Stimulated activated CD8-positive, alpha-beta memory T cell treated with anti-CD3 and anti-CD28 coated beads, Interleukin-7, amount 100 ng/mL, for 24 hours (primary cell): ENCODE data around the gene PSMA5.
A peak's percentile ranks its signal among the peaks of the same experiment; 100 is the strongest.
"Not testable (repeated sequence)": the region's sequence is repeated elsewhere in the genome, so short reads cannot be mapped to it uniquely, and the experiment has no call there.

ENCODE experiments used
- DNase-seq: peaks from one replicate; pipeline ENCODE4 v3.0.0-alpha.2; 2020; ENCODE audit warnings: low read depth

Gene PSMA5

DNA sequence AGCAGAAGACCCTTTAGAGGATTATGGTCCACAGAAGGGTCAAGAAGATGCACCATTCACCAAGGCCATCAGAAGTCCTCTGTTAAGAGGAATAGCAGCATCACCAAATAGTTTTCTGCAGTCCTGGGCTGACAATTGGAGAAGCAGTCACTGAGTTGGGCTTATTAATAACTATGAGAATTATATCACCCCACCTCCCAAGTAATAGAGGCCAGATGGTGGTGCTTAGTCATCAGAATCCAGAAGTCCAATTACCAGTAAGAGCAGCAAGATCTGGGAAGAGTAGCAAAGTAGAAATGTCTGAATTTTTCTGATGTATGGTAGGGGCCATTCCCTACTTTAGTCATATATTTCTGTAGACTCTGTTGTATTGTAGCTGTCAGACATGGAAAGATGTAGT is 6.1 kb upstream of the PSMA5 start:
- no peak for DNase-seq

DNA sequence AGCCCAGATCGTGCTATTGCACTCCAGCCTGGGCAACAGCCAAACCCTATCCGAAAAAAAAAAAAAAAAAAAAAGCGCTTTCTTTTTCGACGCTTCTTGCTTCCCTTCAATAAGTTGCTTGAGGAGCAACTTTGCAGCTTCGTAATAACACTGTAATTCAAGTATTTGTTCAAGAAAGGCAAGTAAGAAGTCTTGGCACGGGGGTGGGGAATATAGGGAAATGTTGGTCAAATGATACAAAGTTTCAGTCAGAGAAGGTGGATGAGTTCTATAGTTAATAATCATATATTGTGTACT is 871 bp upstream of the PSMA5 start:
- no peak for DNase-seq

DNA sequence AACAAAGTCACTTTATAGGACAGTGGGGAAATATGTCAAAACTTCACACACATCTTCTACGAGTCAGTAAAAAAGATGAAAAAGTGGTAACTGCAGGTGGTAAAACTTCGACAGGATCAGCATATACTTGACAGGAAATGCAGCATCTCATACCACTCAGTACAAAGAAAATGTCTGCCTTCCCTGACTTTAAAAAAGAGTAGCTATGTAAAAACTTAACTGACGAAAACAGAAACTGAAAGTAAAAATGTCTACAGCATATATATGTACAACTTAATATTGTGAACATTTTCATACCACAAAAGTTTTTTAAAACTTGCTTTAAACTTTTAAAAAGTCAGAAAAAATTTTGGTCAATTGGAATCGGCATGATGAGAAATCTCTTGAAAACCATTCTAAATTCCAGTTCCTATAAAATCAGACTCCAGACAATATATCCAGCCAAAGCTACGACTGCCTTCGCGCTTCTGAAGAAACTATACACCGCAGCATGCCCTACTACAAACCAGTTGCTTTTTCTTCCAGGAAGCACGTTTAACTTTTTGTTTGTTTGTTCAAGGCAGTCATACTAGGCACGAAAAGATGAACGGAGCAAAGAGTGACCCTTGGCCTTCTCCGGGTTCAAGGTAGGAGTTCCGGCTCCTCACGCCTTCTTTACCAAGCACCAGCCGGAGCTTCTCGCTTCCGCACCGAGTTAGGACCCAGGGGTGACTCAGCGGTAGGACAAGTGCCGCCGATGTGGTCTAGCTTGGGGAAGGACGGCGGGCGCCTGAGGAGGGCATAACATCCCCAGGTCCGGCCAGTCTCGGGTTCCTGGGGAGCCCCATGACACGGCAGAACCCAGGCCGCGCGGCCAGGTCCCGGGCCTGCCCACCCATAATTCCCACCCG is 612 bp downstream of the PSMA5 start:
- DNase-seq = peak; percentile 38

DNA sequence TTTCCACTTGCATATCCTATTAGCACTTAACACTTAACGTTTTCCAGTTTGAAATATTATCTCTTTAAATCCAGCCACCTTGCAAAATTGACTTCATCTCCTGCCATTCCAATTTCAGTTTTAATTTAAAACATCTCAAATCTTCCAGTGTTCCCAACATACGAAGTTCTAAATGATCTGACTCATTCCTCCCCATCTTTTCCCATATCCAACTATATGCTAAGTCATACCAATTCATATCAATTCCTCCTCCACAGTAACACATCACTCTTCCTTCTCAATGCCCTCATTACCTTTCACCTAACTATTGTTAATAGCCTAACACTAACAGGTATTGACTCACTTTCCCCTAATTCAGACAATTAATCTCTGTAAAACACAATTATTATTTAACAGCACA is 2.8 kb downstream of the PSMA5 start:
- no peak for DNase-seq

DNA sequence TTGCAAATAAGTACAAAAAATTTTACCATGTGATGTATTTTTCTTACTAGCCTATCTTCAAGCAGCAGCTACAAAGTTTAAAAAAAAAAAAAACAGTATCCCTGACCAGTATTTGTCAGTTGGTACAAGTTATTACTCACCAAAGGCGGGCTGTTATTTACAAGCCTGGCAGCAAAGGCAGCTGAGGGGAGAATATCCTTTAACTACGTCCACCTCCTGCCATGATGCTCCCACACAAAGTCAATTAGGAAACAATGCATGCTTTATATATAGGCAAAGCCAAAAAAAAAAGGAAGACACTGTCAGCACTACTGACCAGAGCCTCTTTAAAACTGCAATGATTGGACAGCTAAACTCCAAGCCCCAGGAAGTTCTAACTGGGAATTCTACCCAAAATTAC is 13.7 kb downstream of the PSMA5 start:
- no peak for DNase-seq

DNA sequence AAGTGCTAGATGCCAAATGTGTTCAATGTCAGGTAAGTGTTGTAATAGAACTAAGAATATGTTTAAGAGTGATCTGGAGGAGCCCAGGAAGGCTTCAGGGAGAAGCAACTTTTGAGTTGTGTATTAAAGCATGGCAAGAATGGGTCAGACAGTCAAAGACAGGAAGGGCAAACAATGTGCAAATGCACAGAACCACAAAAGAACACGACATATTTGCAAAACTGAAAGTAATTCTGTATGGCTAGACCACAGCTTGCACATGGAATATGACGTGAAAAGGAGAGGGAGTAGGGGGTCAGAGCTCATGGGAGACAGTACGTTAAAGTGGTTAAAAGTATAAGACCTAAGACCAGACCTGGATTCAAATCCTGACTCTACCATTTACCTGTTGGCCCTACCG is 21.4 kb downstream of the PSMA5 start:
- no peak for DNase-seq

DNA sequence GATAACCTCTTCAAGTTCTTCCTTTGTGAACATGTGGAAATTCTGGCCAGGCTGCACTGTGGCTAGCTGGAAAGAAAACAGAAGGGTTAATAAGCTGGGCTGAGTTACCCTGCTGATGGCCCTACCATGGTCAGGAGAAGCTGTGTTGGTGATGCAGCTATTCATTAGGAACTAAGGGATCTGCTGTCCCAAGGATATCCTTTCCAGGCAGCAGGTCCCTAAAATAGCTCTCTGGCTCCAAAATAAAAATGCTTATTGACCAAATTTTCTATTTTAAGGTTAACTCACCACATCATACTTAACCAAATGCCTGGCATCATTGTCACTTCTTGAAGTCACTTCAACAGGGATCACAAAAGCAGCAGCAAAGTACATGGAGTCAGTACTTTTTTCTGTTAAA is 24.2 kb downstream of the PSMA5 start:
- DNase-seq = no peak

DNA sequence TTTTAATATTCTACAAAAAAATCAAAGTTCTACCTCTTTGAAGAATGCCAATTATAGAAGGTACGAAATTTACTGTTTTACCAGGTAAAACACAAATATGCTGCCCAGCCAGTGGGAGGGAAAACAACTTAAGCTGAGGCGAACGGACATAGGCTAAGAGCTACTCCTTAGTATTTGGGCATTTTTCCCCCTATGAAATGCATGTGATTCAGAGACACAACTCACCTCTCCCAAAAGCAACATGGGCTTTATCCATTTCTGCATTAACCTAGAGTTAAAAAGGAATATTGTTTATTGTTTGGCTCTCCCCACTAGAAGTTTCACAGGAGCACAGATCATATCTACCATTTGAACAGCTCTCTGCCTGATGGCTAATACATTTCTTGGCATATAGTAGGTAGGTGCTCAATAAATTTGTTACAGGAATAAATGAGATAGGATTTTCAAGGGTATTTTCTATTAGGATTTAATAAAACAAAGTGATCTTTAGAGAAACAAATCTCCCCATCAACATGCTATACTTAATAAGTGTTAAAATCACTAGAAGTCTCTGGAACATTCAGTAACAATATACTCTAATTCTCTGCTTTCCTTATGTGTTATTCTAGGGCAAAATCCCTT is 26.1 kb downstream of the PSMA5 start:
- DNase-seq = no peak

DNA sequence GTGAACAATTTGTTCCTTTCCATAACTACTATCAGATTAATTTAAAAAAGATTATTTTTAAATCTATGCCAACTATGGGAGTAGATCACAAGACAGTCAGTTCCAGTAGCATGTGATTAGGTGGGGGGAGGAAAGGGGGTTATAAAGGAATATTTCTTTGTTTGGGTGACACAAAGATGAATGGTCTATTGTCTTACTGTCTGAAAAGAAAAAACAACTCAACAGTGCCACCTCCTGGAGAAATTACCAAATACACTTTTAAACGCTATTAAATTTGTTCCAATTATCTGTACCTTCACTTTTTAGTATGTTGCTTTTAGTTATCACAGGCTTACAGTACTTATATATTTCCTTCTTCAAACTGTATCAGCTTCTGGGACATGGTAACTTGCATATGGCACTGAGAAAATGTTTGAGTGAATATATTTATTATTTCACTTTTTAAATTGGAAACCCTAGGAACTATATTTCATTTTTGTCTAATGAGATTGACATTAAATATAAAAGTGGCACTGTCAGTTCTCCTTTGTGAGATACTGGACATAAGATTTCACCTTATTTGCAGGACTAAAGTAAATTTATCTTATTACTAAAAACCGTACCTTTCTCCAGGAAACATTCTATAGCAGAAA is 26.8 kb downstream of the PSMA5 start:
- DNase-seq = no peak

DNA sequence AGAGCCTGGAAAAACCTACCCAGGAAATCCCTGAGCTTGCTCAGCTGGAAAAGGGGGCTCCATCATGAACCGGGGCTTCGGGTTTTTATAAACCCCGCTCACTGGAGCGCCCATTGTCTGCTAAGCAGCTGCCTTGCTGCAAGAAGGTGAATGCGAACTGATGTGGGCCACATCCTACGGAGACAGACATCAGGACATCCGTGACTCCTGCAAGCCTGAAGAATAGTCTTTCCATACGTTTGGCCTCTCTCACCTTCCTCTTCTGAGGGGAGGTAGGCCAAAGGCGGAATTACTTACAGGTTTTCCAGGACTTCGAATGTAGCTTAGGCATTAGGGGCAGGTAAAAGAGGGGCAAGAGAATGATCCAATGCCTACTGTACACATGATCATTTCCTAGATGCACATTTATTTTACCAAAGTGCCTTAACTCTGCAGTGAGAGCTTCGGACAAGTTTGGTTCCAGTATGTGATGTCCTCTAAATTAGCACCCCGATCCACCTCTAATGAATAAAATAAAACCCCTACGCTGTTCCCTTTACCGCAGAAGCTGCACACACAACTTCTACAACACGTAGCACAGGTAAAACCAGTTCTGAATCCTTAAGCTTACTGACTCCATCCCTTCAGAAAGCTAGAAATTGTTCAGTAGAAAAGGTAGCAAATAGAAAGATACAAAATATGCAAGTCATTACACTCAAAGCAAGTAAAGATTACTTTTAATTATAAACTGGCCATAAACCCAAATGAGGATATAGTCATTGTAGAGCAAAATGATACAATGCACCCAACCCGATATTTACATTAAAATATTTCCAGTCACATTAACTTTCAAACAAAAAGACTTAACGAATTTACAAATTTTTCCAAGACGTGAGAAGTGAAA is 27.7 kb downstream of the PSMA5 start:
- no peak for DNase-seq

DNA sequence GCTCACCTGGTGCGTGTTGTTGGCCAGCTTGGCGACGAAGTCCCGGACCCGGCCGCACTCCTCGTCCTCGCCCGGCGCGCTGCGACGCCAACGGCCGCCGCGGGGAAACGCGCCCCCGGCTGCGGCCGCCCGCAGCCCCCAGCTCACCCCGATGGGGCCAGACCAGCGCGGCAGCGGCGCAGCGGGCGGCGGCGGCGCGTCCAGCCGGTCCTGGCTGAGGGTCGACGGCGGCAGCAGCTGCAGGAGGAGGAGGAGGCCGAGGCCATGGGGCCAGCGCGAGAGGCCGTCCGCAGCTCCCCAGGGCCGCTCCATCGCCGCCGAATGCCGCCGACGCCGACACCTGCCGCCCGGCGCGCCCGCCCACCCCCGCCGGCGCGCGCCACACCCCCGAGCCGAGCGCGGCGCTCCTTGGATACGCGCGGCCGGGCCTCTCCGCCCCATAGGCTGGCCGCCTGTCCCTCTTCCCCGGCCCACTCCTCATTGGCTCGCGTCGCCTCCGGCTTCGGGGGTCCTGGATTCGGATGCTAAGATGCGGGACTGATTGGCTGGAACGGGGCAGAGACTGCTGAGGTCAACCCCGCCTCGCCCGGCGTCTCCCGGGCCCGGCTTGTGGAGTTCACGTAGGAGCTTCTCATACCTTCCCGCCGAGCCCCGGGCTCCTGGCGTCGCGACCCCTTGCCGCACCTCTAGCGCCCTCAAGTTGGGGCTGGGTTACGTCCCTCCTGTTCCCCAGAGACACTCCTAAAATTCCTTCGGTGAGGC is 28.5 kb downstream of the PSMA5 start, which contains the start of gene SORT1:
TSS of gene SORT1 (minus strand) at position 338 of the 762 bp plus-strand sequence. CDS start at position 312, 26 bp downstream.
- DNase-seq = peak; percentile 35

DNA sequence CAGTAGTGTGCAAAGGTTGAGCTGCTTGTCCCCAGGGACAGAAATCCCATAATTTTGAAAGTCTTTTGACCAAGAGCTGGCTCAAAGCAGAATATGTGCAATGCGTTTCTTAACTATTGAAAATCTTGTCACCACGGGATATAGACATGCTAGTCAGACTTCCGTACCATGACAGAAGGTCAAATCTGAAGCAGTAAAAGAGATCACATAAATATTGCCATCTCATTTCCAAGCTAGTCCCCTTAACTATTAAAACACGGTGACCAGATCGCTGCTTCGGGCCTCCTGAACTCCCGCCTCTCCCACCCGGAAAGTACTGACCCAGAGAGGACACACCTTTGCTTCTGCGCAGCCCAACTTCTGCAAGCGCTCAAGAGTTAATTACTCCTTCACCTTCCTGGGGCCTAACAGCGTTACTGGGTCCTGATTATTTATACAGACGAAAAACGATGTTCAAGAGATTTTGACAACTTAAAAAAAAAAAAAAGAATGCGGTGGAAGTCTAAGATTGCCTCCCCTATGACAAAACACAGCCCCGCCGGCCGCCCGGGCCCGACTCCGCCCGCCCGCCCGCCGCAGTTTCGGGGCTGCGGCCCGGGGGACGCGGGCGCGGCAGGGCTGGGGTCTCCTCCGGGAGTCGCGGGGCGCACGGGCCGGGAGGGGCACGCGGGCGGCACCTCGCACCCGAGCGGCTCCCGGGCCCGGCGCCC is 29.2 kb downstream of the PSMA5 start:
- DNase-seq = no peak

DNA sequence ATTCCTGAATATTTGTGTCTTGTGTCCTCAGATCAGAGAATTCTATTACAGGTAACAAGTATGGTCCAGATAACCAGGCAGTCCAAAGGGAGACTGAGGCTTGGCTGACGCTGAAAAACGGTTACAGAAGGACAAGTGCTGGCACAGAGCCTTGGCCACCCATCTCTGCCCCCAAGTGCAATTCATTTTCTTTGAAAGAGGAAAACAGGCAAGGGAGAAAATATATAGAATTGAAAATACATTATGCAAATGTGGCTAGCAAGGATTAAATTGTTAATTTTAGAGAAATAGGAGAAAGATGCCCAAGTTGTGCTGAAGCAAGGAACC is 29.8 kb downstream of the PSMA5 start:
- no peak for DNase-seq

DNA sequence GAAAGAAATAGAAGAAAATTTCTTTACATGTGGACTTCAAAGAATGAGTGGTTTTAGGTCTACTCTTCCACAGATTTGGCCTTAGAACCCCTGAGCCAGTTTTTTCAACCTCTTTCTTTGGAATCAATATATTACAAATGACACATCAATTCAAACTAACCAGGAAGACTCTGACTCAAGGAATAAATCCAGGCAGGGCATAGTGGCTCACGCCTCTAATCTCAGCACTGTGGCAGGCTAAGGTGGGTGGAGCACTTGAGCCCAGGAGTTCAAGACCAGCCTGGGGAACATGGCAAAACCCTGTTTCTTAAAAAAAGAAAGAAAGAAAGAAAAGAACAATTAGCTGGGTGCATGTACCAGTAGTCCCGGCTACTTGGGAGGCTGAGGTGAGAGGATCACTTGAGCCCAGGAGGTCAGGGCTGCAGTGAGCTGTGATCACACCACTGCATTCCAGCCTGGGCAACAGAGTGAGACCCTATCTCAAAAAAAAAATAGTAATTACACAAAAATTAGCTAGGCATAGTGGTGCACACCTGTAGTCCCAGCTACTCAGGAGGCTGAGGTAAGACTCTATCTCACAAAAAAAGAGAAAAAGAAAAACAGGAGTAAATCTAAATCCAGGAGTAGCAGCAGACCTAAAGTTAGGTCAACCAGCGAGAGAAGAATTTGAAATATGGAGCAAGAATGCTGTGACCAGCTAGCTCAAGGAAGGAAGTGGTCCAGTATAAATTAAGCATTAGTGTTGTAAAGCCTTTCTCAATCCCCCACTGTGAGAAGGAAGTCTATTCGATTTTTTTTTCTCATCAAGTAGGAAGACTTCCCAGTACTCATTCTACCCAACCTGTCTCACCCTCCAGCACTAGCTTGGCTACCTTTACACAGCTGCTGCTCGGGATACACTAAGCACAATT is 30.4 kb downstream of the PSMA5 start:
- no peak for DNase-seq

DNA sequence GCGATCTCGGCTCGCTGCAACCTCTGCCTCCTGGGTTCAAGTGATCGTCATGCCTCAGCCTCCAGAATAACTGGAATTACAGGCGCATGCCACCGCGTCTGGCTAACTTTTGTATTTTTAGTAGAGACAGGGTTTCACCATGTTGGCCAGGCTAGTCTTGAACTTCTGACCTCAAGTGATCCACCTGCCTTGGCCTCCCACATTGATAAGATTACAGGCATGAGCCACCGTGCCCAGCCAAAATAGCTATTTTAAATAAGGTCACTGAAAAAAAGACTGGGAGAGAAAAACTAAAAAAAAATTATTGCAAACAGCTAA is 31.0 kb downstream of the PSMA5 start:
- not testable (repeated sequence) for DNase-seq

DNA sequence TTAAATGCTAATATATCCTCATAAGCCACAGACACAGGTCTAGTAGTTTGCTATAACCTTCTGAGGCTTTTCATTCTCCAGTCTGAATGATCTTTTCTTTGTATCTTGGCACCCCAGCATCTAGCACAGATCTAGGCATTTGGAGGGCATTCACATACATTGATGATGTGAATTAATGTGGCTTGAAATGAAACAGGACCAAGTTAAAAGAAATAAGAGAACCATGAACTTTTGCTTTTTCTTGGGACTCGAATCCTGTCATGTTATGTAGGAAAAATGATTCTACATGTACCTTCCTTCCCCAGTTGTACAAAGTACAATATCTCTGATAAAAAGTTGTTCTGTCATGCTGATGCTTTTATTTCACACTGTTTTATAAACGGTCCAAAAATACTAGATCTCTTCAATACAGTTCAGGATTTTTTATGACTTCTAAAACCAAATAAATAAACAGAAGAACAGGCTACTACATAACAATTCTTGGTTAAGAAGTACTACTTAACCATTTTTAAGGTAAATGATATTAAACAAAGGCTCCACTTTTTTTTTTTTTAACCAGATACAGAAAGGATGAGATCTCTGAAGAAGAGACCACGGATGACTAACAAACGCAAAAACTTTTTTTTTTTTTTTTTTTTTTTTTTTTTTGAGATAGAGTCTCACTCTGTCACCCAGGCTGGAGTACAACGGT is 31.5 kb downstream of the PSMA5 start:
- DNase-seq = no peak

DNA sequence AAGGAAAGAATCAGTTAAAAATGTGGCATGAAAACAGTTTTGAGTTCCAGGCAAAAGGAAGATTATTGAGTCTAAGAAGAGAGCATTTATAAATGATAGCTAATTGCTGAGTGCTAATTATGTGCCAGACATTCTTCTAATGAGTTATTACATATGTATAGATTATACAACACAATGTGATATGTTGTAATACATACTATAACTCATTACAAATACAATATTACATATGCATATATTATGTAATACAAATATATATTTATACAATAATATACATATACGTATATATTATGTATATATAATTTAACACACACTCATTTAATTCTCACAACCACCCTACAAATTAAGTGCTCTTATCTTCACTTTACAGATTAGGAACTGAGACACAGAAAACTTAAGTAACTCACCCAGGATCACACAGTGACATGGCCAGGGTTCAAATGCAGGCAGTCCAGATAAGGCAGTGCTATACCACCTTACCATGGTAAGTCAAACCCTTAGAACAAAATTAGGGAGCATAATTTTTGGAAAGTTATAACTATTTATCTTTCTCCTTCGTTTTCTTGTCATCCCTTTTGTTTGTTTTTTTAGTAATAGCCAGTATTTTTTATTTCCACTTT is 32.5 kb downstream of the PSMA5 start:
- no peak for DNase-seq

DNA sequence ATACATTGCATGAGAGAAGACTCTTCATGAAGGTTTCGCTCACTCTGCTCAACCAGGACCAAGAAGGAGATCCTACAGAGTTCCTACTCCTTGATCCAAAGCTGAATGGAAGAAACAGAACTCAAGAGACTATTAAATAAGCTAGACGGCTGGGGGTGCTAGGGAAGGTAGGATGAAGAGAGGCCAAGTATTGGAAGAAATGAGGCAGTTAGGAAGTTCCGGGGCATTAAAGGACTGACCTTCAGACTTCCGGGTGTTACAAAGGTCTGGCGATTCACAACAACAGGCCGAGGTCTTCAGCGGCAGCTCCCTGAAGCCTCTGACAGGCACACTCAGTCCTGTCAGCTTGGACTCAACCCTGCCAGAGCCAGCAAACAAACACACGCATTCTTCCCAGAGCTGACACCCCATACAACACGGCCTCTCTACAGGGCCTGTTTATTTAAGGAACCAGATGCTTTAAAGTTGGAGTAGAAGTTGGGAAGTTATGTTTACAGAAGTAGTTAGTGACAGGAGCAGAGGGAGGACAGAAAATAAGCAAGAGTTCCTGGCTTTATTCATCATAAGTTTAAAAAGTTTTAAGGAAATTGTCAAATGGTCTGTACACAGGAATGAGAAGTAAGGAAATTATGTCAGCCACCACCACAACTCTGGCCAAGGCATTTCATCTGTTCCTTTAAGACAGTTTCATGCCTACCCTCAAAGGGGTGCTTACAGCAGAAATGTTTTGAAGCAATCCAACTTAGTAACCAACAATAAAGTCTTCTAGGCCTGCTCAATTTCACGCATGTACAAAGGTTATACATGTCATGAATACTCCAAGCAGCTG is 33.2 kb downstream of the PSMA5 start:
- DNase-seq = no peak
